ENCODE data around the gene SCNN1B. TPM values are rescaled to one million over a fixed set of nuclear protein-coding genes. Genes with fewer than 3 reads are reported as not detected.

The SCNN1B gene
- total RNA-seq, 1 donor from 2014 or later = not detected

DNA sequence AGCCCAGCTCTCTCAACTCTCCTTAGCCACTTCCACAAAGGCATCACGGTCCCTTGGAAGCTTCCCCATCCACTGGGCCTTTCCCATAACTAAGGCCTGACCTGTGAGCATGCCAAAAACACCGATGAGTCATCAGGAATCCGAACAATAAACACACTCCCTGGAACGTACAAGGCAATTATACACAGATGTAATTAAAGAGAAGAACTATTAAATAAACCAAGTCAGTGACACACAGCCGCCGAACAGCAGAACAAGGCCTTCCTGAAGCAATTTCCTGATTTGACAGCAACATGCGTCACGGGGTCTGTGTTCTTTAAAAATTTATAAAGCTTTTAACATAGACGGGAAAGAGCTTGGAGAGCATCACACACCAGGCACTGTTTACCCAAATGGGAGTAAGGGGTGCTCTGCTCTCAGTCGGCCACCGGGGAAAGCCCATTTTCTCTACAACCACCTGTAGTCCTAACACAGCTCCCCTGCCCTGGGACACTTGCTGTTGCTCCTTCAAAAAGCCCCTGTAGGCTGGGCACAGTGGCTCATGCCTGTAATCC lies 121.5 kb downstream of the SCNN1B start:
- Mint-ChIP-seq H3K4me3 (no peak overlapping the region), H3K36me3 (ENCODE audit: low read depth) (peaks cover 8% of the 10 kb centered on the region), H3K9me3 (no peaks in the 10 kb centered on the region), H3K27ac (ENCODE audit: unreplicated experiment) (no peak overlapping the region), H3K4me1 (no peaks in the 10 kb centered on the region), H3K27me3 (ENCODE audit: low read depth) (no peaks in the 10 kb centered on the region)
- TF ChIP-seq, protein P1, sequence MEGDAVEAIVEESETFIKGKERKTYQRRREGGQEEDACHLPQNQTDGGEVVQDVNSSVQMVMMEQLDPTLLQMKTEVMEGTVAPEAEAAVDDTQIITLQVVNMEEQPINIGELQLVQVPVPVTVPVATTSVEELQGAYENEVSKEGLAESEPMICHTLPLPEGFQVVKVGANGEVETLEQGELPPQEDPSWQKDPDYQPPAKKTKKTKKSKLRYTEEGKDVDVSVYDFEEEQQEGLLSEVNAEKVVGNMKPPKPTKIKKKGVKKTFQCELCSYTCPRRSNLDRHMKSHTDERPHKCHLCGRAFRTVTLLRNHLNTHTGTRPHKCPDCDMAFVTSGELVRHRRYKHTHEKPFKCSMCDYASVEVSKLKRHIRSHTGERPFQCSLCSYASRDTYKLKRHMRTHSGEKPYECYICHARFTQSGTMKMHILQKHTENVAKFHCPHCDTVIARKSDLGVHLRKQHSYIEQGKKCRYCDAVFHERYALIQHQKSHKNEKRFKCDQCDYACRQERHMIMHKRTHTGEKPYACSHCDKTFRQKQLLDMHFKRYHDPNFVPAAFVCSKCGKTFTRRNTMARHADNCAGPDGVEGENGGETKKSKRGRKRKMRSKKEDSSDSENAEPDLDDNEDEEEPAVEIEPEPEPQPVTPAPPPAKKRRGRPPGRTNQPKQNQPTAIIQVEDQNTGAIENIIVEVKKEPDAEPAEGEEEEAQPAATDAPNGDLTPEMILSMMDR (conservative IDR thresholded peaks at IDR 0.05) = no peak
- DNase-seq (ENCODE audit: low read depth, low spot score) = no peak

DNA sequence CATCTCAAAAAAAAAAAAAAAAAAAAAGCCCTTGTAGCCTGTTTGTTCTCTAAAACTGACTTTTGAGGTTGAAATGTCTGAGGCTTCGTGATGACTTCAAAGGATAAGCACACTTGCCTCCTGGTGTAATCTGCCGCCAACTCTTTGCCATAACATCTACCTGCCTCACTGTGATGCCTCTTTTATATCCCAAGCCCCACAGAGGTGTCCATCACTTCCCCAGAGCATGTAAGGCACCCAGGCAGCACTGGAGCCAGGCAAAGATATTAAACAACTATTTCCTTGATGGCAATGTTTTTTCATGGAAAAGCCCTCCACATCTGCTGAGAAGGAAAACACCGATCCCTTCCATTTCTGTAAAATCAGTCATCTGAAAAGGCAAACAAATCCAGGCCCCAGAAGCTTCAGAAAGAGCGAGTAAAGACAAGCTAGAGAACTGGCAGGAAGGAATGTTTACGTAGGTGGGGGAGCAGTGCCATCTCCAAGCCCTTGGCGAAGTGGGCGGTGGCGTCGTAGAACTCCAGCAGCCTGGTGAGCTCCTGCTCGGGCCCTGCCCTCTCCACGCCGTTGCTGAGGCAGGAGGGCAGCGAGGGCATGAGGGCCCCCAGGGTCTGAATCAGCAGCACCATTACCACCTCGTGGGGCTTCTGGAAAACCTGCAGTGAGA lies 122.3 kb downstream of the SCNN1B start:
- Mint-ChIP-seq H3K27me3 (ENCODE audit: low read depth) (no peaks in the 10 kb centered on the region), H3K9me3 (no peaks in the 10 kb centered on the region), H3K4me1 (no peaks in the 10 kb centered on the region), H3K27ac (ENCODE audit: unreplicated experiment) (no peak overlapping the region), H3K4me3 (no peak overlapping the region), H3K36me3 (ENCODE audit: low read depth) (peaks cover 8% of the 10 kb centered on the region)
- TF ChIP-seq, protein P1 (conservative IDR thresholded peaks at IDR 0.05) = no peak
- DNase-seq (ENCODE audit: low read depth, low spot score) = no peak

DNA sequence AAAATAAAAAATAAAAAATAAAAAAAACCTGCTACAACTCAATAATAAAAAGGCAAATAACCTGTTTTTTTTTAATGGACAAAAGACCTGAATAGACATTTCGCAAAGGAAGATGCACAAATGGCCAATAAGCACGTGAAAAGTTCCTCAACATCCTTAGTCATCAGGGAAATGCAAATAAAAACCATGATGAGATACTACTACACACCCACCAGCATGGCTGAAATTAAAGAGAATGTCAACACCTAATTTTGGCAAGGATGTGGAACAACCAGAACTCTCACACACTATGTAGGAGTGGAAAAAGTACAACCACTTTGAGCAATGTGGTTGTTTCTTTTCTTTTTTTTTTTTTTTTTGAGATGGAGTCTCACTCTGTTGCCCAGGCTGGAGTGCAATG lies 126.2 kb downstream of the SCNN1B start:
- H3K27me3 Mint-ChIP-seq (ENCODE audit: low read depth) = no peaks in the 10 kb centered on the region
- H3K36me3 Mint-ChIP-seq (ENCODE audit: low read depth) = peaks cover 8% of the 10 kb centered on the region
- H3K4me1 Mint-ChIP-seq = no peaks in the 10 kb centered on the region
- no peak overlapping the region for H3K27ac Mint-ChIP-seq (ENCODE audit: unreplicated experiment)
- no peak for DNase-seq (ENCODE audit: low read depth, low spot score)
- TF ChIP-seq, protein P1 (conservative IDR thresholded peaks at IDR 0.05) = no peak
- H3K4me3 Mint-ChIP-seq = no peak overlapping the region
- H3K9me3 Mint-ChIP-seq = no peaks in the 10 kb centered on the region

Other genes with a start within 250 kb of the SCNN1B start
- 13.7 and 15.2 TPM in 2 replicates for gene USP31, start 152.8 kb upstream of the SCNN1B start, total RNA-seq
- gene SCNN1G, start 119.6 kb upstream of the SCNN1B start, total RNA-seq = not detected in 2 replicates
- gene COG7, start 150.9 kb downstream of the SCNN1B start, total RNA-seq = 18.8 and 18.9 TPM in 2 replicates
- gene GGA2, start 208.2 kb downstream of the SCNN1B start, total RNA-seq = 93.4 and 100 TPM in 2 replicates